ENCODE data around the gene MRPL10.

DNA sequence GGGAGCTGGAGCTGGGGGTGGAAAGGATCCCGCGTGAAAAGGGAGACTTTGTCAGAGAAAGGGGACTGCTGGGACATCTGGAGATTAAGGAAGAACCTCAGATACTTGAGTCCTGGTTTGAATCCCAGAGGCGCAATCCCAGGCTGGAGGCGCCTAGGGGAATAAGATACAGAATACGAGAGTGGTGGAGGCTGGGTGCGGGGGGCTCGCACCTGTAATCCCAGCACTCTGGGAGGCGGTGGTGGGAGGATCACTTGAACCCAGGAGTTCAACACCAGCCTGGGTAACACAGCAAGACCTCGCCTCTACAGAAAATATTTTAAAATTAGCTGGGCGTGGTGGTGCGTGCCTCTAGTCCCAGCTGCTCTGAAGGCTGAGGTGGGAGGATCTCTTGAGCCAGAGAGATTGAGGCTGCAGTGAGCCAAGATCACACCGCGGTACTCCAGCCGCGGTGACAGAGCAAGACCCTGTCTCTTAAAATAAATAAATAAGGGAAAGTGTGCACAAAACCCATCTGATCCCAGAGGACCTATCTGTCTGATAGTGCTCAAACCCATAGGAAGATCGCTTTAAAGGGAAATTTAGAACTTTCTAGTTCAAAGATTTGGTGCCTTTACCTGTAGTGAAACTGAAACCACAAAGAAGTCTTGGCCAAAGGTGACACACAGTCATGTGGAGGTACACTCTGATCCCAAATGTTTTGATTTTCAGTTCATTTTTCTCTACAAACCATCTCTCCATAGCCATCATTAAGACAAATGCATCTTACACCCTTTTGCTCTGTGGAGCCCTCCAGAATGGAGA lies 10.3 kb upstream of the MRPL10 start:
- TF ChIP-seq, protein P1, sequence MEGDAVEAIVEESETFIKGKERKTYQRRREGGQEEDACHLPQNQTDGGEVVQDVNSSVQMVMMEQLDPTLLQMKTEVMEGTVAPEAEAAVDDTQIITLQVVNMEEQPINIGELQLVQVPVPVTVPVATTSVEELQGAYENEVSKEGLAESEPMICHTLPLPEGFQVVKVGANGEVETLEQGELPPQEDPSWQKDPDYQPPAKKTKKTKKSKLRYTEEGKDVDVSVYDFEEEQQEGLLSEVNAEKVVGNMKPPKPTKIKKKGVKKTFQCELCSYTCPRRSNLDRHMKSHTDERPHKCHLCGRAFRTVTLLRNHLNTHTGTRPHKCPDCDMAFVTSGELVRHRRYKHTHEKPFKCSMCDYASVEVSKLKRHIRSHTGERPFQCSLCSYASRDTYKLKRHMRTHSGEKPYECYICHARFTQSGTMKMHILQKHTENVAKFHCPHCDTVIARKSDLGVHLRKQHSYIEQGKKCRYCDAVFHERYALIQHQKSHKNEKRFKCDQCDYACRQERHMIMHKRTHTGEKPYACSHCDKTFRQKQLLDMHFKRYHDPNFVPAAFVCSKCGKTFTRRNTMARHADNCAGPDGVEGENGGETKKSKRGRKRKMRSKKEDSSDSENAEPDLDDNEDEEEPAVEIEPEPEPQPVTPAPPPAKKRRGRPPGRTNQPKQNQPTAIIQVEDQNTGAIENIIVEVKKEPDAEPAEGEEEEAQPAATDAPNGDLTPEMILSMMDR (IDR thresholded peaks at IDR 0.05), result peak; percentile 58
- no peak for TF ChIP-seq ZFX (IDR thresholded peaks at IDR 0.05; ENCODE audit: borderline replicate concordance)

Data from 22Rv1 (cell line).